GM08714 (cell line): ENCODE results near the gene ATXN1.
A peak's percentile ranks its signal among the peaks of the same experiment; 100 is the strongest.

ENCODE experiments used
- H3K4me3 ChIP-seq: fragments of 200-500 bp; sonication (Bioruptor generic); 2 replicates; pipeline ENCODE4 v1.5.1; 2014; ENCODE audit warnings: mild to moderate bottlenecking, low read length, inconsistent platforms
- ZNF274 ChIP-seq: IDR thresholded peaks from 2 replicates; pipeline ENCODE4 v1.6.1; 2012; ENCODE audit warnings: mild to moderate bottlenecking, low read depth, low read length

The ATXN1 gene

DNA sequence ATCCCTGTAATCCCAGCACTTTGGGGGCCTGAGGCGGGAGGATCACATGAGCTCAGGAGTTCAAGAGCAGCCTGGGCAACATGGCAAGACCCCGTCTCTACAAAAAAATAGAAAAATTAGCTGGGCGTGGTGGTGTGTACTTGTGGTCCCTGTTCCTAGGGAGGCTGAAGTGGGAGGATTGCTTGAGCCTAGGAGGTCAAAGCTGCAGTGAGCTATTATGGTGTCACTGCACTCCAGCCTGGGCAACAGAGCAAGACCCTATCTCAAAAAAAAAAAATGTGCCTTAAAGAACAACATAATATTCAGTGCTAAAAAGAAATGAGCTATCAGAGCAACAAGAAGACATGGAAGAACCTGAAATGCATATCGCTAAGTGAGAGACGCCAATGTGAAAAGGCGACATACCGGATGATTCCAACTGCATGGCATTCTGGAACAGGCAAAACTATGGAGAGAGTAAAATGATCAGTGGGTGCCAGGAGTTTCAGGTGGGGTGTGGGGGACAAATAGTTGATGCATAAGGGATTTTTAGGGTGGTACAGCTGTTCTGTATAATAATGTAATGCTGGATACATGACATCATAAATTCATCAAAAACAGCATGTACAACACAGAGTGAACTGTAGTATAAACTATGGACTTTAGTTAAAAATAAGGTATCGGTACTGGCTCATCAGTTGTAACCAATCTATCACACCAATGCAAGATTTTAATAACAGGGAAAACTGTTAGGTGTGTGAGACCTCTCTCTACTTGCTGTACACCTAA, 442.1 kb downstream of the ATXN1 start:
- no peak for TF ChIP-seq ZNF274
- no peak overlapping the region for H3K4me3 ChIP-seq

- no peak overlapping the region for H3K4me3 ChIP-seq
- no peak for TF ChIP-seq ZNF274
Observed at GRCh38 chr6:16318538-16318937, 442.7 kb downstream of the ATXN1 start.

GRCh38 chr6:16316741-16317251, 444.5 kb downstream of the ATXN1 start:
- no peak overlapping the region for H3K4me3 ChIP-seq
- TF ChIP-seq ZNF274 = no peak

GRCh38 chr6:16314296-16314695, 447.0 kb downstream of the ATXN1 start:
- H3K4me3 ChIP-seq = no peak overlapping the region
- no peak for TF ChIP-seq ZNF274

GRCh38 chr6:16313732-16314131, 447.5 kb downstream of the ATXN1 start:
- H3K4me3 ChIP-seq = no peak overlapping the region
- TF ChIP-seq ZNF274 = no peak

DNA sequence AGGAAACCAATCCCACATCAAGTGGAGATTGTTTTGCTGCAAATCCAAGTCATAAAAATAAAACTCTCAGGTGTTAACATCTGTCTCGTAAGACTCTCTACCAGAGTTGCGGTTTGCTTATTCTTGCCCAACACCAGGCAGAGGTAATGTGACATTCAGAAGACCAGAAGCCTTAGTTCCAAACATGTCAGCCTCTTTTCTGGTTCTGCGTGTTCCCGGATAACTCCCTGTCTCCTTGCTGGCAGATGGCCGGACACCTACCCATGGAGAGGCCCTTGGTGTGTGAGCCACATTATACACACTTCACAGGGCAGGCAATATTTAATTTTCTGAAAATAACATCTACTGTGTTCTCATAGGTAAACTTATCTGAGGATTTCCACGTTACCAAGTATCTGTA, 449.5 kb downstream of the ATXN1 start:
- no peak for TF ChIP-seq ZNF274
- H3K4me3 ChIP-seq = no peak overlapping the region

- H3K4me3 ChIP-seq = no peak overlapping the region
- no peak for TF ChIP-seq ZNF274
Observed at GRCh38 chr6:16306334-16306733, 454.9 kb downstream of the ATXN1 start.

DNA sequence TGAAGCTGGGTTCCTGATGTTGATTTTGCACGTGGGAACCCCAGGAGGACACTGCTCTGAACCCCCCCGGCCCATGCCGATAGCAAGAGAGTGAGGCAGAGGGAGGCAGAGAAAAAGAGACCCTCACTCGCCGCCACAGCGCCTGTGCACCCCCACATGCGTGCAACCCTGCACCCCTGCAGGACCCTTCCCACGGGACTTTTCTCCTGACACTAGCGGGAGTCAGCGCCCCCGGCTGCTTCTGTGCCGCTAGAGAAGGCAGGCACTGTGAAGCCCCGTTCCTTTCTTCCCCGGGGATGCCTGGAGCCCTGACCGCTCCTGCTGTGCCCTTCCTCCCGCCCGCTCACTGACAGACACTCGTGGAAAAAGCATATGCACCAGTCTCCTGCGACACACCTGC, 455.5 kb downstream of the ATXN1 start:
- no peak for TF ChIP-seq ZNF274
- peak overlapping the region; percentile 43; the same call in 1 of the 2 replicates for H3K4me3 ChIP-seq

DNA sequence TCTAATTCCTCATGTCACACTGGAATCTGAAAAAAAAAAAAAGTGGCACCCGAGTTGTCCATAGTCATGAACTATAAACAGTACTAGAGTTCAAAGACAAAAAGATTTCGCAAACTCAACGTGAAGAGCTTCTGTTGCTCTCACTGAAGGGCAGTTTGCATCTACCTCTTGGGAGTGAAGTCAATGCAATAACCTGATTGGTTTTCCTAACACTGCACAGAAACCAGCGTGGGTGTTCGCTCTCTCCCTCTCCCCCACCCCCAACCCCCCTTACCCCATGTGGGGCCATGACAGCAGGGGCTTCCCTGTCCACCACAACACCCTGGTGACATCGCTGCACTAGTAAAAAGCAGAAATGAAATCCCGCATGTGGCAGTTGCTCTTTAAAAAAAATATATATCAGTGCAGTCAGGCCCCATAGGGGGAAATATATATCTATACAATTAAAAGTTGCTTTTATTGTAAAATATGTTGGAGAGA, 456.0 kb downstream of the ATXN1 start:
- no peak for TF ChIP-seq ZNF274
- H3K4me3 ChIP-seq = no peak overlapping the region; the same call in 1 of the 2 replicates

DNA sequence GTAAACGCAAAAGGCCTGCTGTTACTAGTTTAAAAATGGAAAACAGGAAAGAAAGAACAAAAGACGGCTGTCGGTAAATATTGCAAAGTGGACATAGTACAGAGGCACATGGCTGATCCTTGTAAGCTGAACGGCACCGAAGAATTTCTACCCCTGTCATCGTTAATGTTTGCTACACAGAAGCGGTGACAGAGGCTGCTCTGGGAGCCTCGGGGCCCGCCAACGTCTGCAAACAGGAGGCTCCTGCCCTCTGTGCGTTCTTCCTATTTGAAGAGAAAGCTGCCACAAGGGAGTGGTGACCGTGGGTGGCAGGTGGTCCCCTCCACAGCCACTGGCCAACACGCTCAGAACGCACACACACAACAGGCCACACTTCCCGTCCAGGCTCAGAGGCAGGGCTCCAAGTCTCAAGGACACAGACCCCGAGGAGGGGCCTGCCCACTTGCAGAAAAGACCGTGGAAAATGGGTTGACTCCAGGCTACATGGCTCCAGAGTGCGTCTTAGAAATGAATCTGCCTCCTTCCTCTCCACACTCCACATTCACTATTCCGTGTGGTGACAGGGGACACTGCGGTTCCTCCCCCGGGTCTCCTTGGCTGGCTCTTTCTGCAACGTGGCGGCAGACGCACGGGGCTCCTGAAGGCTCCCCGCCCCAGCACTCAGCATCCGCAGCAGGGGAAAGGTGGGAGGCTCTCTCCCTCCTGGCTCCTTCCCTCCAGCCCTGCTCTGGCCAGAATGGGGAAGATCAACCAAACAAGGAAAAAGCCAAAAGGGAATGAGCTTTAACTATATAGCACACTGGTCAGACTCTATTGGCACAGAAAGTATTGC, 458.3 kb downstream of the ATXN1 start:
- no peak for TF ChIP-seq ZNF274
- no peak overlapping the region for H3K4me3 ChIP-seq

- TF ChIP-seq ZNF274 = no peak
- no peak overlapping the region for H3K4me3 ChIP-seq
Observed at GRCh38 chr6:16301511-16301910, 459.7 kb downstream of the ATXN1 start.

- TF ChIP-seq ZNF274 = no peak
- H3K4me3 ChIP-seq = no peak overlapping the region
Observed at GRCh38 chr6:16299861-16300260, 461.4 kb downstream of the ATXN1 start.

DNA sequence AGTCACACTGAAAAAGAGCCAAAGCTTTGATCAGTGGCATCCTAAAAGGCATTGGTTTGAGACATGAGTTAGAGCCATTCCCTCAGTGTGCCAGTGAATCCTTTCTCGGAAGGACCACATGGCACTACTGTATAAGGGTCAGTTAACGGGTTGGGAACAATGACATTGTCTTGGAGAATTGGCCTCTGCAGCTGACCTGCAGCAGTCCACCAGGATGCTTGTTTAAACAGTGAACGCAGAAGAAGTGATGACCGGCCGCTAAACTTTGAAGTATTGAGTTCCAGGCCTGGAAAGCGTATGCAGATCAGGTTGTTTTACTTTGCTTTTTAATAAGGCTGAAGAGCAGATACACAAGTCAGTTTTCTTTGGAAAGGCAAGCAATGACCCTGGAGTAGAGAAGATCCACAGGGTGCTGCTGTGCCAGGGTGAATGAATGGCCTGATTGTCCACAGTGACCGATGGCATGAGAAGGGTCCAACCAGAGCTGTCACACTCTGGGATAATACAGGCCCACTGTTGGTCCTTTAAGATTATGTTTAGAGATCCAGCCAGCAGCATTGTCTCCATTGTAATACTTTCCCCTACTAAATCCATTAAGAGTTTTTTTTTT, 465.1 kb downstream of the ATXN1 start:
- no peak for TF ChIP-seq ZNF274
- H3K4me3 ChIP-seq = no peak overlapping the region

DNA sequence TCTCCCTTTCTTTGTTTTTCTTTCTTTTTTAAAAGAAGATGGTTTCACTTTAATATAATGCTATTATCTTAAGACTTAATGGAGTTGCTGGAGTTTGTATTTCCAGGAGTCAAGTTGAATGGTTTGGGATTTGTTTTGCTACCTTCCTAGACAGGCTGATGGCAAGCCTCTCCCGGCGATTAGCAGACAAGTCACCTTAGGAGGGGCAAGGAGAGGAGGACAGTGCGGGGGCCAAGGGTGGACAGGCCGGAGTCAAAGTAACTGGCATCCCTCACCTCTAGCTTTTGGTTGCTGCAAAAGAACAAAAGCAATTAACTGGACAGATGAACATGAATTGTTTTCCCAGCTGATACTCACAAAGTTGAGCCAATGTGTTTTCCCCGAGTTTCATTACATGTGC, 465.8 kb downstream of the ATXN1 start:
- TF ChIP-seq ZNF274 = no peak
- H3K4me3 ChIP-seq = no peak overlapping the region

GRCh38 chr6:16295060-16295459, 466.2 kb downstream of the ATXN1 start:
- TF ChIP-seq ZNF274 = no peak
- H3K4me3 ChIP-seq = no peak overlapping the region
